CD4-positive, alpha-beta T cell treated with Interleukin-15 for 4 hours (primary cell): ENCODE results near the gene HLX.

Experiments
- DNase-seq: peaks from one replicate; pipeline ENCODE4 v3.0.0-alpha.2; 2020; ENCODE audit warnings: low spot score

The HLX gene

GRCh38 chr1:220896092-220896491, 16.8 kb downstream of the HLX start:
- no peak for DNase-seq

- DNase-seq = no peak
Observed at GRCh38 chr1:220900842-220901241, 21.6 kb downstream of the HLX start.

- no peak for DNase-seq
Observed at GRCh38 chr1:220901881-220902280, 22.6 kb downstream of the HLX start.

DNA sequence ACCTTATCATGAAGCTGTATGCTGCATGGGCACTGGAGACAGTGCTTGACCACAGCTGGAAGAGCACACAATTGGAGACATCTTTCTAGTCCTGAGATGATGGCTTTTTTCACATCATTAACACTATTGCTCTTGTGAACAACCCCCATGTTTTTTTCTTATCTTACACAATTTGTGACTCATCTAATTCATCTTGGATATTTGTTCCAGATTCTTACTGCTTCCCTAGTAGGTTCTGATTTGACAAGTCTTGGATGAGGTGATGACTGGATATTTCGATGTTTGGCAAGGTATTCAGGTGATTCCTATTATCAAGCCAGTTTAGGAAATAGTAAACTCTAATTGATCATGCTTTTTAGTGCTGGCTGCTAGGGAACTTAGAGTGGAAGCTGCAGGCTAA, 23.7 kb downstream of the HLX start:
- DNase-seq = no peak

- DNase-seq = no peak
Observed at GRCh38 chr1:220904876-220905275, 25.6 kb downstream of the HLX start.

- no peak for DNase-seq
Observed at GRCh38 chr1:220905650-220906560, 26.7 kb downstream of the HLX start.

DNA sequence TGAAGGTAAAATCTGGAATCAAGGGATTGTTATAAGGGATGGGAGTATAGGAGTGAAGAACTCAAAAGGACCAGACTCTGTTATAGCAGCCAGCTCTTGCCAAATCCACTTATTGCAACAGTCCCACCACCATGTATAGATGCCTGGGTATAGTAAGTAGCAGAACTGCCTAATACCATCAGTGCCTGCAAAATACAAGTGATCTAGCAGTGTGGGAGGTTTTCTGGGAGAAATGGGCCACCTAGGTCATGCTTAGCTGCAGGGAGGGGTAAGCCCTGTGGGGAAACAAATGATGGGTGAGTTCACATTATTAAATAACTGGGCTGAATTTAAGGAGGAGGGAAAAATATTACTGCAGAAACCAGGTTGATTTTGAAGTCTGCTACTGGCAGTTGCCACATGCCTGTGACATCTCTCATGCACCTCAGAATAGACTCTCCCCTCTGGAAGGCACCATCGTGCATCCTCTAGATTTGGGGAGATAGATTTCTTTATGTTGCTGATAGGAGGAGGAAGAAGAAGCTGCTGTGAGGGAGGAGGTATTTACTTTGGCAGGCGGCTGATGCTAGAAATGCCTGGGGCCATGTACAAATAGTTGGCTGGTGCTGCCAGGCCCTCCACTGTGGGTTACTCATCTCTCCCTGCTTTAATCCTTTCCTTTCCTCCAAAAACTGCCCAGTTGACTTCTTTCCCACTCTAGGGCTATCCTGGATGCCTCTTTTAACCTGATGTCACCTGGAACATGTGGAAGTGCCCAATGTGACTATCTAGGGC, 27.5 kb downstream of the HLX start:
- no peak for DNase-seq

DNA sequence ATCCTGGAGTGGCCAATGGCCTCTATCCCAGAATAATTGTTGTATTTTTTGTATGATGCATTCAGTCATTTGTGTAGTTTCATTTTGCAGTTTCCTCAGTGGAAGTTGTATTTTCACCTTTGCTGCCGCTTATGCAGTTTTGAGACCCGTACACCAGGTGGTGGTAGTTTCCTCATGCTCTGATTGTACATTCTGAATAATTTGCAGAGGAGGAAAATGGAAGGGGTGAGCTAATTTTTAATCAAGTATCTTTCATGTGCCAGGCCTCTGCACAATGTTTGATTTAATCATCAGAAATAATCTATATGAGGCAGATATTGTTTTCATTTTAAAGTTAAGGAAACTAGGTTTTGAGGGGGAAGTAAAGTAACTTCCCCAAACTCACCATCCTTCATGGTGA, 29.5 kb downstream of the HLX start:
- DNase-seq = no peak

GRCh38 chr1:220910021-220910420, 30.8 kb downstream of the HLX start:
- no peak for DNase-seq

DNA sequence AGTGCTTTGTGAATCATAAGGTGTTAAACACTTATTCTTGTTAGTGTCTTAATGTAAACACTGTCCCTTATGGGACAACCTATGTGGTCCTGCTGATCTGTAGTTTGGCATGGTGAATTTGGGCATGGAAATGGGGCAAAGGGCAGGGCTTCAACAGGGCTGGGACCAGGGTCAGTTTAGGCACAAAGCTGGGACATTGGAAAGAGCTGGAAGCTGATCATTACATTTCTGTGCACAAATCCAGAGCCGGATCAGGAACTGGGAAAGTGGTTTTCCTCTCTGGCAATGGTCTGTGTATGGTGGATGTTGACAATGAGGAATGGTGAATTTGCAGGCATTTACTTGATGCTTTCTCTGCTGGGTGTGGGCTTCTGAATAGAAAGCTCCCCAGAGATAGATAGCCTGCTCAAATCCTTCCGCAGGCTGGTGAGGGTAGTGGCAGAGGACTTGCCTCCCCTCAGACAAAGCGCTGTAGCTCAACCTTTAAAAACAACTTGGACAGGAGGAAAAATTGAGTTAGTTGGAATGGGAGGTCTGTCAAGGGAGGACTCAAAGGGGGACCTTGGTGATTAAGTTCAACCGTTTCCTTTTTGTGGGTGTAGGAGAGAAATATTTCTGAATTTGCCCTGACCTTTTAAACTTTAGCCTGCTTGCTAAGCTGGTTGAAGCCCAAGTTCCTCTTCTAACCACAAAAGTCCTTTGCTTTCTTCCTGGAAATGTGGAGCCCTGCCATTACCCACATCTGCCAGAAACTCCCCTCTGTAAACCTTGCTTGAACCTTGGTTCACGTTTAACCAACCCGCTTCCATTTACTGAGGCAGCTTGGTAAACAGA, 35.3 kb downstream of the HLX start:
- no peak for DNase-seq

- no peak for DNase-seq
Observed at GRCh38 chr1:220915117-220915440, 35.8 kb downstream of the HLX start.

GRCh38 chr1:220915954-220916353, 36.7 kb downstream of the HLX start:
- no peak for DNase-seq

- DNase-seq = no peak
Observed at GRCh38 chr1:220917101-220917500, 37.9 kb downstream of the HLX start.

GRCh38 chr1:220917535-220918209, 38.4 kb downstream of the HLX start:
- no peak for DNase-seq

DNA sequence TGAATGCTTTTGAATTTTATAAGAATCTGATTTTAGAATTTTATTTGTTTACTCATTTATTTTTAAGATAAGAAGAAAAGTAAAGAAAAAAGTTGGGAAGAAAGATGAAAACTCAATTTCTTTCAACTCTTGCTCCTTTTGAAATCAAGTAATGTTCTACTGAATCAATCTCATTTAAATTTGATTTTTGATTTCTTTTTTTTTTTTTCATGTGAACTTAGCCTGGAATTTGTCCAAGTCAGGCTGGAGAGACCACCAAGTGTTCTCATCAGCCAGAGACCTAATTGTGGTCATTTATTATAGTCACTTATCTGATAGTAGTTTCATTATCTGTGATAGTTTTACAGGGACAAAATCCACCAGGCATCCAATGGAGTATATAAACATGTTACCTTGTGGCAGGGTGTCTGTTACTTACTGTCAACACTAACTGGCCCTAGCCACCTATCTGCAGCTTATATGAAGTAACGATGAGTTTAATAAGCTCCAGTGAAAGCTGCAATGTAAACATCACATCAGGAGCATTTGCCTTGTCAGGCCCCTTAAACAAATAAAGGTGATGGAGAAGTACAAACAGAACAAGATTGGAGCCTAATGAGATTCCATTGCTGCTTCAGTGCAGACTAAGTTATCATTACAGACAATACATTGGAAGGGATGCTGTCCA, 39.2 kb downstream of the HLX start:
- DNase-seq = no peak

- no peak for DNase-seq
Observed at GRCh38 chr1:220920967-220921366, 41.7 kb downstream of the HLX start.

DNA sequence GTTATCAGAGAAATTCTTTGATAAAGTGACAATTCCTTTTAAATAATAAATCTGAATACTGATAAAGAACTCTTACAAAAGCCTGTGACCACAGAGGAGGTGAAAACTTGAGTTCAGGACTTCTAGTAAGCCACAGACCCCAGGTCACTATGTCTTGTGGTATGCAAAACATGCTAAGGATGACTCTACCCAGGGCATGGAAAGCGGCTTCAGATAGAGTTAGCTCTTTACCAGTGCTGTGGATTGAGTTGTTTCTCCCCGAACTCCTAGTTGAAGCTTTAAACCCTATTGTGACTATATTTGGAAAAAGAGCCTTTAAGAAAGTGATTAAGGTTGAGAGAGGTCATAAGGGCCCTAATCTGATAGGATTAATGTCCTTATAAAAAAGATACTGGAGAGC, 42.3 kb downstream of the HLX start:
- DNase-seq = no peak

DNA sequence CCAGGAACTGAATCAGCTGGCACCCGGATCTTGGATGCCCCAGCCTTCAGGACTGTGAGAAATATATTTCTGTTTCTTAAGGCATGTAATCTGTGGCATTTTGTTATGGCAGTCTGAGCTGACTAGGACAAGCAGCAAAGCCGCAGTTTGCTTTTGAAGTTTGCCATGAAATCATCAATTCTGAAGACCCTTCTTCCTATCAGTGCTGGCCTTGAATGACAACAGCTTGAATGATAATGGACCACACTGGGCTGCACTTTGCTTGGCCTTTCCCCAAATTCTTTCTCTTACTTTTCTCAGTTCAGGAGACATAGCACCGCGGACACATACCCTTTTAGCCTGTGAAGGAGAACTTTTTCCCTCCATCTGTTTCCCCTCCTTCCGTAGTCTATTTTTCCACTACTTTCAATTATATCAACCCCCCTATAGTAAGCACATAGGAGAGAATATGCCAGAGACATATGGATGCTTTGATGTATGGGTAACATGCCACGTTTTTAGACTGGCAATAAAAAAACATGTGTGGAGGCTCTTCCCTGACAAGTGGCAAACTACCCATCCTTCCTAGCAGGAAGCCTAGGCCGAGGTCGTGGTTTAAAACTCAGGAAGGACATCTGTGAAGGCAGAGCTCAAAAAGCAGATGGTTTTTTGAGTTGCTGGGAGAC, 42.9 kb downstream of the HLX start:
- no peak for DNase-seq

DNA sequence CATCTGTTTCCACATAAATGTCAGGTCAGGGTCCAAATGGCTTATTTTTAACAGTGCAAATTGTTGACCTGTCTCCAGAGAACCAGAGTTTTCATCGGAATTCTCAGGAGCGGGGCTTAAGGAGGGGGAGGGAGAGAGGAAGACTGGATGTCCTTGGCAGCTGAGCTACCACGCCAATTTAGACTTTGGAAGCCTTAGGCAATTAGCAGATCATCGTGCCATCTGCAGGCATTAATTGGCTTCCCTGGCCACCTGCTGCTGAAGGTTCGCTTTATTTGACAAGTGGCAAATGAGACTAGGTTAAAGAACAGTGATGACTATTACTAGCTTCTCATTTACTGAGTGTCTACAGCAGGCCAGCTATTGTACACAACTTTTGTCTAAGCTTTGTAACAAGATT, 43.7 kb downstream of the HLX start:
- DNase-seq = no peak

- no peak for DNase-seq
Observed at GRCh38 chr1:220924331-220924970, 45.2 kb downstream of the HLX start.
